Measurements from ENCODE around the gene LCOR.

LCOR gene

DNA sequence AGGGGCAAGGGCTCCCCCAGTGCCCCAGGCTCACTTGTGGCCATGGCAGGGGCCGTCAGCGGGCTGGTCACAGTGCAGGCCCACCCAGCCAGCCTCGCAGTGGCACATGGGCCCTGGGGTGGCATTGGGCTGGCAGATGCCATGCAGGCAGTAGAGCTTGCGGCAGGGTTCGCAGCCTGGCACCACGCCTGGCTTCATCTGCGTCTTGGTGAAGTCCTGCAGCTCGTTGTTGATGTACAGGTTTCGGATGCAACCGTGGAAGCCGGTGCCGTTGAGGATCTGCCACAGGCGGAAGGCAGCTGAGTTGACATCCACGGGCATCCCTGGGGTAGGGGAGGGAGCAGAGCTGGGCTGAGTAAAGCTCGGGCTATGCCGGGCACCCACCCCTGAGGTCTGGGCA, 170.6 kb downstream of the LCOR start:
- TF ChIP-seq, protein P1, sequence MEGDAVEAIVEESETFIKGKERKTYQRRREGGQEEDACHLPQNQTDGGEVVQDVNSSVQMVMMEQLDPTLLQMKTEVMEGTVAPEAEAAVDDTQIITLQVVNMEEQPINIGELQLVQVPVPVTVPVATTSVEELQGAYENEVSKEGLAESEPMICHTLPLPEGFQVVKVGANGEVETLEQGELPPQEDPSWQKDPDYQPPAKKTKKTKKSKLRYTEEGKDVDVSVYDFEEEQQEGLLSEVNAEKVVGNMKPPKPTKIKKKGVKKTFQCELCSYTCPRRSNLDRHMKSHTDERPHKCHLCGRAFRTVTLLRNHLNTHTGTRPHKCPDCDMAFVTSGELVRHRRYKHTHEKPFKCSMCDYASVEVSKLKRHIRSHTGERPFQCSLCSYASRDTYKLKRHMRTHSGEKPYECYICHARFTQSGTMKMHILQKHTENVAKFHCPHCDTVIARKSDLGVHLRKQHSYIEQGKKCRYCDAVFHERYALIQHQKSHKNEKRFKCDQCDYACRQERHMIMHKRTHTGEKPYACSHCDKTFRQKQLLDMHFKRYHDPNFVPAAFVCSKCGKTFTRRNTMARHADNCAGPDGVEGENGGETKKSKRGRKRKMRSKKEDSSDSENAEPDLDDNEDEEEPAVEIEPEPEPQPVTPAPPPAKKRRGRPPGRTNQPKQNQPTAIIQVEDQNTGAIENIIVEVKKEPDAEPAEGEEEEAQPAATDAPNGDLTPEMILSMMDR (IDR thresholded peaks at IDR 0.05; ENCODE audit: insufficient read depth, missing control alignments) = no peak
- no peak for FAIRE-seq

DNA sequence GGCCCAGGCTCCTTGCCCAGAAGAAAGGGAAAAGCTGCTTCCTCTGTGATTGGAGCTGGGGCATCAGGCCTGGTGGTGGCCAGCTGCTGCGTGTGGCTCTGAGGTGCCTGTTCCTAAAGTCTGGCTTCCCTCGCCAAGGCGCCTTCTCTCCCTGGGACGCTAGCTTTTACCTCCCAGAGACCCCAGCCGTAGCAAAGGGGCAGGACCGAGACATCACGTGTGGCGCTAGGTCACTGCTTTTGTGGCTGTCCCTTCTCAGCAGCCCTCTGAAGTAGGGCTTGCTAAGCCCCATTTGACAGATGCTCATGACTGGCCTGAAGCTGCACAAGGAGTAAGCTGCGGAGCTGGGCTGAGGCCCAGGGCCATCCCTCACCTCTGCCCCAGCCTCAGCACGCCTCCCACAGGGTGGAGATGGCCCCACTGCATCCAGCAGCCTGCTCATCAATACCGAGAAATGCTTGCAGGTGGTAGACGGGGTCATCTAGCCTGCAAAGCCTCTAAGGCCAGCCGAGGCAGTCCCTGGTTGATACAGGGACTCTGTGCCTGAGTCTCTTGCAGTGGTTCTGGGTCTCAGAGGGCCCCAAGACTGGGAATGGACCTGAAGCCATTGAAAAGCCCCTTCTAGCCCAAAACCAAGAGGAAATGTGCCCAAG, 171.2 kb downstream of the LCOR start:
- DNase-seq (ENCODE audit: insufficient read length, low spot score) (no peak), FAIRE-seq (no peak)
- TF ChIP-seq, protein P1 (IDR thresholded peaks at IDR 0.05; ENCODE audit: insufficient read depth, missing control alignments) = no peak

More for the DNA sequence above, 170.6 kb downstream of the LCOR start:
- no peak for DNase-seq (ENCODE audit: insufficient read length, low spot score)

DNA sequence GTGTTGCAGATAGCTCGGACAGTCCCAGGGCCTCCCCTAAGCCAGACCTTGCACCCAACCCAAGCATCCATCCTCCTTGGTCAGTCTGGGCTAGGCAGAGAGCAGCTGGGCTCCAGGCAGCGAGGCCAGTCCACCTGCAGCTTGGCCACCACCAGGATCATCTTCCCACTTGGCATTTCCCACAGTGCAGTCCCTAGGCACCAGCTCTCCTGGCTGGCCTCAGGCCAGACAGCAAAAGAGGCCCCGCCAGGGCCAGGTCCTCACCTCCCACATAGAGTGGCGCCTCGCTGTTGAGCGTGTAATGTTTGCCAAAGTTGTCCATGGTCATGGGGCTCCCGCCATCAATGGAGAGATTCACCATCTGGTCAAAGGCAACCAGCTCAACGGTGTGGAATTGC, 171.7 kb downstream of the LCOR start:
- DNase-seq (ENCODE audit: insufficient read length, low spot score) (no peak), FAIRE-seq (no peak)
- TF ChIP-seq, protein P1 (IDR thresholded peaks at IDR 0.05; ENCODE audit: insufficient read depth, missing control alignments) = no peak

DNA sequence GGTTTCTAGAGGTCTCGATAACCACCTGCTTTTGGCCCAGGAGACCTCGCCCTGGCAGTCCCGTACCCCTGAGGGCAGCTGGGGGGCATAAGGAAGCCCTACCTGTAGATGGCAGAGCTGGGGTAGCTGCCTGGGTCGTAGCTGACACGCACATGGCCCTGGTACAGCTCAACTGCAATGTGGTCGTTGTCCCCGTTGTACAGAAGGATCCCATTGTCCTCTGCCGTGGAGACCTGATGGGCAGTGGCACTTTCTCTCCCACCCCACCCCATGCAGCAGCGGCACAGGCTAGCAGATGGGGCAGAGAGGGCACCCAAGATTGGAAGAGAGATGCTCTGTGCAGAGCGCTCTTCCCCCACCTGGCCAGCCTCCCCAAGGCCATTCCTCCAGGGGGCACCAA, 172.5 kb downstream of the LCOR start:
- FAIRE-seq = no peak
- DNase-seq (ENCODE audit: insufficient read length, low spot score) = no peak
- TF ChIP-seq, protein P1 (IDR thresholded peaks at IDR 0.05; ENCODE audit: insufficient read depth, missing control alignments) = no peak

DNA sequence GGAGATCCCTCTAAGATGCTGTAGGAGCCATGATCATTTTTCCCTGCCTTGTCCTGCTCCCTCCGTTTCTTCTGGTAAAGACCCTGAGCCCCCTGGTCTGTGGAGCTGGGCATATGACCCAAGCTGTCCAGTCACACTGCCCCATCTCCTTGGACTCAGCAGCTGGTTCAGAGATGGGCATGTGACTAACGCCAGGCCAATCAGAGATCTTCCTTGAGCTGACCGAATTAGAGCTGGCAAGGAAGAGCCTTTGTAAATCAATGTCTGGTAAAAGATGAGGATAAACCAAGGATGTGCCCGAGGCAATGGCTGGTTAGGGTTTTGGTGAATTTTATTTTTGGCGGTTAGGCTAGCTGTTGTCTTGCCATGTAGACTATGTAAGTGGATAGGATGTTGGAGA, 173.3 kb downstream of the LCOR start:
- DNase-seq (ENCODE audit: insufficient read length, low spot score) (no peak), FAIRE-seq (no peak)
- TF ChIP-seq, protein P1 (IDR thresholded peaks at IDR 0.05; ENCODE audit: insufficient read depth, missing control alignments) = no peak

DNA sequence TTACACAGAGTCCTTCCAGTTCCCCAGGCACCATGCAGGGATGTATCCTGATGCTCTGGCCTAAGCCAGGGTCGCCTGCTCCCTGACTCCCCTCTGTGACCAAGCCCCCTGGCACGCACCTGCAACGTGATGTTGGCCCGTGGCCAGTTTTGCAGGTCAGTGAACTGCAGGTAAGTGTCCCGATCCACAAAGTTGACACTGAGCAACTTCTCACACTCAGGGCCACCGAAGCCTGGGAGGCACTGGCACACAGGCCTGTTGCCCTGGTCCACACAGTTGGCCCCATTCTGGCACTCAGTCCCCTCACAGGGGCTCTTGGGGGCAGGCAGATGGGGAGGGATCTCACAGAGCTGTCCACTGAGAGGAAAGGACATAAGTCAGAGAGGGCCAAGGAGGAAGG, 174.3 kb downstream of the LCOR start:
- no peak for FAIRE-seq

DNA sequence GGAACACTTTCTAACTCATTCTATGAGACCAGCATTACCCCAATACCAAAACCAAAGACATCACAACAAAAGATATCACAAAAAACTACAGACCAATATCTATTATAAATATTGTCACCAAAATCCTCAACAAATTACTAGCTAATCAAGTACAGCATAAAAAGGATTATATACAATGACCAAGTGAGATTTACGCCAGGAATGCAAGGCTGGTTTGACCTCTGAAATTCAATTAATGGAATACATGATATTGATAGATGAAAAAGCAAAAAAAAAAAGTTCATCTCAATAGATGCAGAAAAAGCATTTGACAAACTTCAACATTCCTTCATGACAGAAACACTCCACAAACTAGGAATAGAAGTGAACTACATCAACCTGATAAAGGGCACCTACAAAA, 175.3 kb downstream of the LCOR start:
- no peak for DNase-seq (ENCODE audit: insufficient read length, low spot score)
- no peak for FAIRE-seq
- TF ChIP-seq, protein P1 (IDR thresholded peaks at IDR 0.05; ENCODE audit: insufficient read depth, missing control alignments) = no peak

More for the DNA sequence above, 174.3 kb downstream of the LCOR start:
- TF ChIP-seq, protein P1 (IDR thresholded peaks at IDR 0.05; ENCODE audit: insufficient read depth, missing control alignments) = no peak
- no peak for DNase-seq (ENCODE audit: insufficient read length, low spot score)

Data from D721Med (cell line).